OCI-LY3 (cell line): Measurements from ENCODE around the gene CXCL16.

Experiments
- H2AFZ ChIP-seq: fragments of 200-600, 300-600 bp; shearing (Covaris generic); 2 replicates; pipeline ENCODE4 v1.6.0; 2014; ENCODE audit warnings: antibody characterized with exemption, low read depth, low read length
- H3K27ac ChIP-seq: fragments of 200-600, 300-600 bp; sonication (generic); 2 replicates; pipeline ENCODE4 v1.5.1; 2014; ENCODE audit warnings: mild to moderate bottlenecking, low read length, moderate library complexity, mixed read lengths
- H3K27me3 ChIP-seq: fragments of 200-600, 300-600 bp; sonication (generic); 2 replicates; pipeline ENCODE4 v1.6.1; 2014; ENCODE audit warnings: low read depth, low read length, mixed read lengths
- H3K36me3 ChIP-seq: fragments of 200-600, 300-600 bp; sonication (generic); replicated peaks from 2 replicates; pipeline ENCODE3; 2014; ENCODE audit warnings: low read depth, low read length, mixed read lengths
- H3K4me1 ChIP-seq: fragments of 300-600, 200-600 bp; sonication (generic); 2 replicates; pipeline ENCODE4 v1.6.1; 2014; ENCODE audit warnings: low read length, mixed read lengths
- H3K4me2 ChIP-seq: fragments of 200-600, 300-600 bp; sonication (generic); 2 replicates; pipeline ENCODE4 v1.6.1; 2014; ENCODE audit warnings: low read length, mixed read lengths
- H3K4me3 ChIP-seq: fragments of 300-600, 200-600 bp; sonication (generic); 2 replicates; pipeline ENCODE4 v1.5.1; 2014; ENCODE audit warnings: antibody characterized with exemption, mild to moderate bottlenecking, low read length, moderate library complexity
- H3K79me2 ChIP-seq: fragments of 300-600, 200-600 bp; shearing (Covaris generic); 2 replicates; pipeline ENCODE4 v1.6.1; 2014; ENCODE audit warnings: mild to moderate bottlenecking, low read length, mixed read lengths
- H3K9ac ChIP-seq: fragments of 300-600, 200-600 bp; shearing (Covaris generic); 2 replicates; pipeline ENCODE4 v1.6.0; 2014; ENCODE audit warnings: mild to moderate bottlenecking, low read length, moderate library complexity
- H3K9me3 ChIP-seq: fragments of 200-600, 300-600 bp; shearing (Covaris generic); 2 replicates; pipeline ENCODE4 v1.6.1; 2014; ENCODE audit warnings: low read length, mixed read lengths; ENCODE audit not compliant: insufficient read depth
- H4K20me1 ChIP-seq: fragments of 200-600, 300-600 bp; sonication (generic); 2 replicates; pipeline ENCODE4 v1.6.1; 2016; ENCODE audit warnings: low read length, mixed read lengths; ENCODE audit not compliant: insufficient read depth
- EZH2phosphoT487 ChIP-seq: fragments of 200-600 bp; shearing (Covaris generic); IDR thresholded peaks from 2 replicates; pipeline ENCODE4 v1.6.1; 2018; ENCODE audit warnings: antibody characterized with exemption, mixed run types, low read depth
- TF ChIP-seq, protein P1 (sequence below): fragments of 200-600, 300-600 bp; sonication (generic); IDR thresholded peaks from 2 replicates; pipeline ENCODE4 v1.5.1; 2014; ENCODE audit warnings: antibody characterized with exemption, low read length, low read depth

CXCL16 gene, protein sequence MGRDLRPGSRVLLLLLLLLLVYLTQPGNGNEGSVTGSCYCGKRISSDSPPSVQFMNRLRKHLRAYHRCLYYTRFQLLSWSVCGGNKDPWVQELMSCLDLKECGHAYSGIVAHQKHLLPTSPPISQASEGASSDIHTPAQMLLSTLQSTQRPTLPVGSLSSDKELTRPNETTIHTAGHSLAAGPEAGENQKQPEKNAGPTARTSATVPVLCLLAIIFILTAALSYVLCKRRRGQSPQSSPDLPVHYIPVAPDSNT

GRCh38 chr17:4739122-4740024 lies at the start of gene CXCL16, which contains the start of gene ZMYND15:
CXCL16 (minus strand) TSS chr17:4739928; CDS start chr17:4739339, 589 bp downstream.
ZMYND15 (plus strand) TSS chr17:4739833; CDS start chr17:4740549, 716 bp downstream.
- TF ChIP-seq, protein P1, sequence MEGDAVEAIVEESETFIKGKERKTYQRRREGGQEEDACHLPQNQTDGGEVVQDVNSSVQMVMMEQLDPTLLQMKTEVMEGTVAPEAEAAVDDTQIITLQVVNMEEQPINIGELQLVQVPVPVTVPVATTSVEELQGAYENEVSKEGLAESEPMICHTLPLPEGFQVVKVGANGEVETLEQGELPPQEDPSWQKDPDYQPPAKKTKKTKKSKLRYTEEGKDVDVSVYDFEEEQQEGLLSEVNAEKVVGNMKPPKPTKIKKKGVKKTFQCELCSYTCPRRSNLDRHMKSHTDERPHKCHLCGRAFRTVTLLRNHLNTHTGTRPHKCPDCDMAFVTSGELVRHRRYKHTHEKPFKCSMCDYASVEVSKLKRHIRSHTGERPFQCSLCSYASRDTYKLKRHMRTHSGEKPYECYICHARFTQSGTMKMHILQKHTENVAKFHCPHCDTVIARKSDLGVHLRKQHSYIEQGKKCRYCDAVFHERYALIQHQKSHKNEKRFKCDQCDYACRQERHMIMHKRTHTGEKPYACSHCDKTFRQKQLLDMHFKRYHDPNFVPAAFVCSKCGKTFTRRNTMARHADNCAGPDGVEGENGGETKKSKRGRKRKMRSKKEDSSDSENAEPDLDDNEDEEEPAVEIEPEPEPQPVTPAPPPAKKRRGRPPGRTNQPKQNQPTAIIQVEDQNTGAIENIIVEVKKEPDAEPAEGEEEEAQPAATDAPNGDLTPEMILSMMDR, result no peak
- TF ChIP-seq EZH2phosphoT487, result no peak
- Histone ChIP-seq H3K27me3 (peaks cover 24% of the 10 kb centered on the region), H3K27ac (no peak within 1 kb of the TSS)

GRCh38 chr17:4788807-4789700 lies 49.3 kb upstream of the CXCL16 start, which contains the start of gene GLTPD2:
GLTPD2 (plus strand) TSS chr17:4788964; CDS start chr17:4789012, 48 bp downstream.
- Histone ChIP-seq H3K4me3 (peak within 1 kb of the TSS; percentile 85), H3K27ac (no peak within 1 kb of the TSS), H4K20me1 (no peaks in the 10 kb centered on the region), H3K79me2 (no peaks in the 10 kb centered on the region), H3K4me1 (peaks cover 3% of the 10 kb centered on the region; the same call in 1 of the 2 replicates), H3K9ac (peak within 1 kb of the TSS; percentile 68), H3K36me3 (no peaks in the 10 kb centered on the region), H2AFZ (peak within 1 kb of the TSS; percentile 43; the same call in 1 of the 2 replicates), H3K4me2 (peak within 1 kb of the TSS; percentile 71), H3K9me3 (no peaks in the 10 kb centered on the region), H3K27me3 (no peaks in the 10 kb centered on the region; the same call in 1 of the 2 replicates)
- no peak for TF ChIP-seq EZH2phosphoT487
- TF ChIP-seq, protein P1, result no peak

More at GRCh38 chr17:4739122-4740024, at the start of gene CXCL16, which contains the start of gene ZMYND15:
- Histone ChIP-seq H4K20me1 (no peaks in the 10 kb centered on the region), H3K9ac (peak within 1 kb of the TSS; percentile 67), H3K9me3 (no peaks in the 10 kb centered on the region), H3K4me2 (peak within 1 kb of the TSS; percentile 74), H2AFZ (peak within 1 kb of the TSS; percentile 79), H3K36me3 (peaks cover 1% of the 10 kb centered on the region), H3K4me3 (peak within 1 kb of the TSS; percentile 88), H3K79me2 (no peaks in the 10 kb centered on the region), H3K4me1 (peaks cover 11% of the 10 kb centered on the region; the same call in 1 of the 2 replicates)

- H3K36me3 ChIP-seq, result no peaks in the 10 kb centered on the region
- no peak overlapping the region for H3K27ac ChIP-seq
- H3K4me1 ChIP-seq, result peaks cover 3% of the 10 kb centered on the region; the same call in 1 of the 2 replicates
- H3K9ac ChIP-seq, result no peak overlapping the region
- H3K4me2 ChIP-seq, result no peak overlapping the region
- no peaks in the 10 kb centered on the region for H3K9me3 ChIP-seq
- no peak for TF ChIP-seq EZH2phosphoT487
- TF ChIP-seq, protein P1, result no peak
- no peak overlapping the region for H2AFZ ChIP-seq
- H4K20me1 ChIP-seq, result no peaks in the 10 kb centered on the region
- H3K4me3 ChIP-seq, result no peak overlapping the region
- H3K79me2 ChIP-seq, result no peaks in the 10 kb centered on the region
- H3K27me3 ChIP-seq, result no peaks in the 10 kb centered on the region; the same call in 1 of the 2 replicates
Observed at GRCh38 chr17:4788159-4788806, 48.6 kb upstream of the CXCL16 start.
